Endothelial cell (in vitro differentiated cells): ENCODE results near the gene ZNF317. TPM values are rescaled to one million over a fixed set of nuclear protein-coding genes. Genes with fewer than 3 reads are reported as not detected.

Source experiments
- DNase-seq: peaks from one replicate; pipeline ENCODE4 v3.0.0; 2021; ENCODE audit warnings: low spot score
- H3K27ac Mint-ChIP-seq: one replicate; pipeline ENCODE4 v1.8.0; 2021; ENCODE audit warnings: mixed read lengths, inconsistent platforms; ENCODE audit not compliant: unreplicated experiment
- H3K27me3 Mint-ChIP-seq: one replicate; pipeline ENCODE4 v1.8.0; 2021; ENCODE audit warnings: mild to moderate bottlenecking, moderate library complexity, mixed read lengths, inconsistent platforms; ENCODE audit not compliant: unreplicated experiment
- H3K36me3 Mint-ChIP-seq: one replicate; pipeline ENCODE4 v1.8.0; 2021; ENCODE audit warnings: mild to moderate bottlenecking, low read depth, mixed read lengths, inconsistent platforms; ENCODE audit not compliant: unreplicated experiment
- H3K4me1 Mint-ChIP-seq: one replicate; pipeline ENCODE4 v1.8.0; 2021; ENCODE audit warnings: mild to moderate bottlenecking, mixed read lengths, inconsistent platforms; ENCODE audit not compliant: unreplicated experiment
- H3K4me3 Mint-ChIP-seq: one replicate; pipeline ENCODE4 v1.8.0; 2021; ENCODE audit warnings: mild to moderate bottlenecking, mixed read lengths, inconsistent platforms; ENCODE audit not compliant: unreplicated experiment
- H3K9me3 Mint-ChIP-seq: one replicate; pipeline ENCODE4 v1.8.0; 2021; ENCODE audit warnings: mixed read lengths, inconsistent platforms; ENCODE audit not compliant: unreplicated experiment
- CTCF ChIP-seq: fragments of 200-600 bp; sonication (generic); IDR thresholded peaks from one replicate; pipeline ENCODE4 v1.5.0; 2021; ENCODE audit warnings: antibody characterized with exemption; ENCODE audit not compliant: unreplicated experiment
- total RNA-seq: library from RNA; stranded (reverse); fragmentation: NEBNext Ultra II Directional; extraction: Animal tissue kit (Norgen Biotek cat#: 25700); gene quantifications from one replicate; pipeline ENCODE4 v1.2.1, GENCODE V29; 2021; ENCODE audit not compliant: unreplicated experiment

ZNF317 gene
- total RNA-seq, 1 donor from 2014 or later, result 27.1 TPM

- peaks cover 13% of the 10 kb centered on the region for H3K36me3 Mint-ChIP-seq
- H3K27me3 Mint-ChIP-seq, result no peaks in the 10 kb centered on the region
- H3K4me1 Mint-ChIP-seq, result no peaks in the 10 kb centered on the region
- peak within 1 kb of the TSS; percentile 9 for H3K4me3 Mint-ChIP-seq
- H3K27ac Mint-ChIP-seq, result no peak within 1 kb of the TSS
- no peak for TF ChIP-seq CTCF
- peaks cover 23% of the 10 kb centered on the region for H3K9me3 Mint-ChIP-seq
- no peak for DNase-seq
Observed at GRCh38 chr19:9126900-9127405, 13.2 kb upstream of the ZNF317 start, which contains the start of gene OR7G3. Gene OR7G3 (minus strand): TSS chr19:9126950. CDS start chr19:9126950, 0 bp downstream.

- H3K4me1 Mint-ChIP-seq, result no peaks in the 10 kb centered on the region
- peaks cover 24% of the 10 kb centered on the region for H3K9me3 Mint-ChIP-seq
- no peak overlapping the region for H3K4me3 Mint-ChIP-seq
- DNase-seq, result no peak
- peaks cover 10% of the 10 kb centered on the region for H3K36me3 Mint-ChIP-seq
- no peak for TF ChIP-seq CTCF
- no peak overlapping the region for H3K27ac Mint-ChIP-seq
- H3K27me3 Mint-ChIP-seq, result no peaks in the 10 kb centered on the region
Observed at GRCh38 chr19:9128171-9128570, 12.0 kb upstream of the ZNF317 start.

GRCh38 chr19:9130965-9131364 is 9.2 kb upstream of the ZNF317 start:
- no peak for DNase-seq
- Mint-ChIP-seq H3K4me3 (no peak overlapping the region), H3K36me3 (peaks cover 10% of the 10 kb centered on the region), H3K4me1 (no peaks in the 10 kb centered on the region), H3K9me3 (peaks cover 22% of the 10 kb centered on the region), H3K27me3 (peaks cover 2% of the 10 kb centered on the region), H3K27ac (no peak overlapping the region)
- TF ChIP-seq CTCF, result no peak

- Mint-ChIP-seq H3K9me3 (peaks cover 12% of the 10 kb centered on the region), H3K36me3 (peaks cover 3% of the 10 kb centered on the region), H3K27me3 (peaks cover 2% of the 10 kb centered on the region), H3K4me3 (no peak overlapping the region), H3K27ac (no peak overlapping the region), H3K4me1 (no peaks in the 10 kb centered on the region)
- DNase-seq, result no peak
- no peak for TF ChIP-seq CTCF
Observed at GRCh38 chr19:9132422-9132821, 7.8 kb upstream of the ZNF317 start.

GRCh38 chr19:9139609-9140158 is 513 bp upstream of the ZNF317 start:
- H3K36me3 Mint-ChIP-seq, result no peaks in the 10 kb centered on the region
- H3K27me3 Mint-ChIP-seq, result peaks cover 4% of the 10 kb centered on the region
- TF ChIP-seq CTCF, result no peak
- H3K4me3 Mint-ChIP-seq, result peak overlapping the region; percentile 100
- peaks cover 3% of the 10 kb centered on the region for H3K9me3 Mint-ChIP-seq
- H3K4me1 Mint-ChIP-seq, result peaks cover 15% of the 10 kb centered on the region
- no peak for DNase-seq
- H3K27ac Mint-ChIP-seq, result peak overlapping the region; percentile 96
